ENCODE measurements around the gene CD300LB.
"Not testable (repeated sequence)": the region's sequence is repeated elsewhere in the genome, so short reads cannot be mapped to it uniquely, and the experiment has no call there.

CD300LB gene

GRCh38 chr17:74525781-74526288, 5.4 kb downstream of the CD300LB start:
- no peak for DNase-seq (ENCODE audit: low read depth, low spot score)

- no peak for DNase-seq (ENCODE audit: low read depth, low spot score)
These were observed 5.9 kb downstream of the CD300LB start for GRCh38 chr17:74525465-74525725.

- DNase-seq (ENCODE audit: low read depth, low spot score) = no peak
These were observed 6.4 kb downstream of the CD300LB start for GRCh38 chr17:74524653-74525464.

- no peak for DNase-seq (ENCODE audit: low read depth, low spot score)
These were observed 8.0 kb downstream of the CD300LB start for GRCh38 chr17:74523308-74523707.

GRCh38 chr17:74522381-74523105, 8.7 kb downstream of the CD300LB start:
- DNase-seq (ENCODE audit: low read depth, low spot score) = no peak

GRCh38 chr17:74521701-74522201, 9.5 kb downstream of the CD300LB start:
- DNase-seq (ENCODE audit: low read depth, low spot score) = no peak

GRCh38 chr17:74520790-74521480, 10.3 kb downstream of the CD300LB start:
- DNase-seq (ENCODE audit: low read depth, low spot score) = no peak

- no peak for DNase-seq (ENCODE audit: low read depth, low spot score)
These were observed 11.2 kb downstream of the CD300LB start for GRCh38 chr17:74520016-74520434.

GRCh38 chr17:74518413-74518981, 12.8 kb downstream of the CD300LB start:
- not testable (repeated sequence) for DNase-seq (ENCODE audit: low read depth, low spot score)

GRCh38 chr17:74516561-74517328, 14.5 kb downstream of the CD300LB start:
- no peak for DNase-seq (ENCODE audit: low read depth, low spot score)

GRCh38 chr17:74515941-74516340, 15.3 kb downstream of the CD300LB start:
- DNase-seq (ENCODE audit: low read depth, low spot score) = no peak

GRCh38 chr17:74514632-74515334, 16.5 kb downstream of the CD300LB start:
- DNase-seq (ENCODE audit: low read depth, low spot score) = no peak

GRCh38 chr17:74513987-74514631, 17.2 kb downstream of the CD300LB start:
- DNase-seq (ENCODE audit: low read depth, low spot score) = no peak

GRCh38 chr17:74512624-74513091, 18.6 kb downstream of the CD300LB start:
- DNase-seq (ENCODE audit: low read depth, low spot score) = no peak

- DNase-seq (ENCODE audit: low read depth, low spot score) = no peak
These were observed 19.2 kb downstream of the CD300LB start for GRCh38 chr17:74512036-74512435.

GRCh38 chr17:74508156-74508555, 23.1 kb downstream of the CD300LB start:
- no peak for DNase-seq (ENCODE audit: low read depth, low spot score)

- DNase-seq (ENCODE audit: low read depth, low spot score) = not testable (repeated sequence)
These were observed 27.3 kb downstream of the CD300LB start for GRCh38 chr17:74503949-74504348.

- no peak for DNase-seq (ENCODE audit: low read depth, low spot score)
These were observed 28.4 kb downstream of the CD300LB start for GRCh38 chr17:74502861-74503260.

- no peak for DNase-seq (ENCODE audit: low read depth, low spot score)
These were observed 31.3 kb downstream of the CD300LB start for GRCh38 chr17:74499992-74500391.

GRCh38 chr17:74497471-74497870, 33.8 kb downstream of the CD300LB start:
- no peak for DNase-seq (ENCODE audit: low read depth, low spot score)
